T-helper 2 cell treated with Interferon-gamma antibody and Interleukin-4, amounts not matched to agents 5 μg/mL and 100 μg/mL, for 36 hours (primary cell): Measurements from ENCODE around the gene GRID2.
"Not testable (repeated sequence)": the region's sequence is repeated elsewhere in the genome, so short reads cannot be mapped to it uniquely, and the experiment has no call there.

ENCODE experiments used
- DNase-seq: peaks from one replicate; pipeline ENCODE4 v3.0.0; 2021; ENCODE audit warnings: low spot score
- H3K27ac Mint-ChIP-seq: one replicate; pipeline ENCODE4 v1.8.0; 2021; ENCODE audit warnings: mild to moderate bottlenecking, mixed read lengths
- H3K27me3 Mint-ChIP-seq: one replicate; pipeline ENCODE4 v1.8.0; 2021; ENCODE audit warnings: low read depth, mixed read lengths
- H3K36me3 Mint-ChIP-seq: one replicate; pipeline ENCODE4 v1.8.0; 2021; ENCODE audit warnings: low read depth, mixed read lengths
- H3K4me1 Mint-ChIP-seq: one replicate; pipeline ENCODE4 v1.8.0; 2021; ENCODE audit warnings: low read depth, mixed read lengths
- H3K4me3 Mint-ChIP-seq: one replicate; pipeline ENCODE4 v1.8.0; 2022; ENCODE audit warnings: mild to moderate bottlenecking, moderate library complexity, mixed read lengths
- H3K9me3 Mint-ChIP-seq: one replicate; pipeline ENCODE4 v1.8.0; 2021; ENCODE audit warnings: mixed read lengths

GRID2 gene

DNA sequence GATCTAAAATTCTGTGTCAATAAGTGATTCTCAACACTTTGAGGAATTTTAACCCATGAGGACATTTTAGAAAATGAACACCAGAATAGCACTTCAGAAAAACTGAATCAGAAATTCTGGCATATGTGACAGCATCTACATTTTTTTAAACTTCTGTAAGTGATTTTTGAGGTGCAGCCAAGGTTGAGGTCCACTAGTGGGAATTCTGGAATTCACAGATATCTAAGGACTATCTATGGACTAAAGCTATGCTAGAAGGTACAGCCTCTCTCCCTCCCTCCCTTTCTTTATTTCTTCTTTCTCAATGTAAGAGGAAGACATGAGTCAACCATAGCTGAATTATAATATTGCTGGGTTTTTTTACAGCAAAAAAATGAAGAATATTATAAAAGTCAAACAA lies 1016.6 kb downstream of the GRID2 start:
- no peaks in the 10 kb centered on the region for H3K4me1 Mint-ChIP-seq
- DNase-seq, result no peak
- no peaks in the 10 kb centered on the region for H3K27me3 Mint-ChIP-seq
- no peak overlapping the region for H3K27ac Mint-ChIP-seq
- no peaks in the 10 kb centered on the region for H3K36me3 Mint-ChIP-seq
- peaks cover 16% of the 10 kb centered on the region for H3K9me3 Mint-ChIP-seq
- no peak overlapping the region for H3K4me3 Mint-ChIP-seq

DNA sequence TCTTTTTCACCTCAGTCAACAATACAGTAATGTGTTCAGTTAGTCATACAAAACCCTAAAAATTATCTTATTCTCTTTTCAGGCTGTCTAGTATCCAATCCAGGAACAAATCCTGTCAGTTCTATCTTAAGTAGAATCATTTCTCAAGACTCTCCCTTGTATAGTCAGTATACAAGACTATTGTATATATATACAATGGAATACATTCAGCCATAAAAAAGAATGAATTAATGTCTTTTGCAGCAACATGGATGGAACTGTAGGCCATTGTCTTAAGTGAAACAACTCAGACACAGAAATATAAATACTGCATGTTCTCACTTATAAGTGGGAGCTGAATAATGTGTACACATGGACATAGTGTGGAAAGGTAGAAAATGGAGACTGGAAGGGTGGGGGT lies 1023.6 kb downstream of the GRID2 start:
- Mint-ChIP-seq H3K9me3 (peaks cover 19% of the 10 kb centered on the region), H3K27ac (no peak overlapping the region), H3K27me3 (no peaks in the 10 kb centered on the region), H3K4me1 (no peaks in the 10 kb centered on the region), H3K4me3 (no peak overlapping the region), H3K36me3 (no peaks in the 10 kb centered on the region)
- no peak for DNase-seq

DNA sequence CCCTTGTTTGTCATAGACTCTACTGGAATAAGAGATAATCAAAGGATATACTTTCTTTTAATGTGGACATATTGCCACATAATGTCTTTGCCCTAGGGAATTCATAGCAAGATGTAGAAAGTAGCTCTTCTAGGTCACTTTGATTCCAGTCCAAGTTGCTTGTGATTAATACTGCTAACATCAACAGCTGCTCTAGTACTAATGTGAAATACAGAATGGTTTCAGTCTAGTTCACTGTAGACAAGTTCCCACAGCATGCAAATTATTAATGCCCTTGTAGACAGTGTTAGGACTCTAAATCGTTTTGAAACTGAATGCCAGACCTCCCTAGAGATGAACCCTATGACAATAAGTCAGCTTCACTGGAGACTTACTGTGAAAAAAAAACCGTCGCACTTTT lies 1030.2 kb downstream of the GRID2 start:
- no peak overlapping the region for H3K4me3 Mint-ChIP-seq
- no peaks in the 10 kb centered on the region for H3K4me1 Mint-ChIP-seq
- no peaks in the 10 kb centered on the region for H3K9me3 Mint-ChIP-seq
- no peaks in the 10 kb centered on the region for H3K27me3 Mint-ChIP-seq
- DNase-seq, result no peak
- H3K36me3 Mint-ChIP-seq, result no peaks in the 10 kb centered on the region
- H3K27ac Mint-ChIP-seq, result no peak overlapping the region

- H3K36me3 Mint-ChIP-seq, result no peaks in the 10 kb centered on the region
Measured at GRCh38 chr4:93337196-93337595, 1033.4 kb downstream of the GRID2 start.

DNA sequence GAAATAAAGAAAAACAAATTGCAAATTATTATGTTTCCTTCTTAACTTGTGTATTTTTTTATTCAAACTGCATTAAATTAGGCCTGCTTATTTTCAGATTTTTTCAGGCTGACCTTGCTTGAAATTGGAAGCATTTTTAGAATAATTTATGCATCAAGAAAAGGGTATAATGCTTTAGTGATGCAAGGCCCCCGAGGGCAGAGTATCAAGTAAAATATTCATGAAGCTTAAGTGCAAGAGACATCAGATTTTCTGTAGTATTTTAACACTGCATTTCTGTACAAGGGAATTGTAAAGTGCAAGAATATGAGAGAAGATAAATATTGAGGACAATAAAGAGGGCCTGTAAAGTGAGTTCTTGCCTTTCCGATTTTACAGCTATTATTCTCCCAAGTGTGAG lies 1039.0 kb downstream of the GRID2 start:
- Mint-ChIP-seq H3K4me1 (no peaks in the 10 kb centered on the region), H3K27ac (no peak overlapping the region), H3K9me3 (peaks cover 3% of the 10 kb centered on the region), H3K36me3 (no peaks in the 10 kb centered on the region), H3K4me3 (no peak overlapping the region), H3K27me3 (no peaks in the 10 kb centered on the region)
- DNase-seq, result no peak

More at GRCh38 chr4:93337196-93337595, 1033.4 kb downstream of the GRID2 start:
- H3K27ac Mint-ChIP-seq, result no peak overlapping the region
- no peak for DNase-seq
- H3K27me3 Mint-ChIP-seq, result no peaks in the 10 kb centered on the region
- H3K9me3 Mint-ChIP-seq, result peaks cover 3% of the 10 kb centered on the region
- no peaks in the 10 kb centered on the region for H3K4me1 Mint-ChIP-seq
- no peak overlapping the region for H3K4me3 Mint-ChIP-seq

DNA sequence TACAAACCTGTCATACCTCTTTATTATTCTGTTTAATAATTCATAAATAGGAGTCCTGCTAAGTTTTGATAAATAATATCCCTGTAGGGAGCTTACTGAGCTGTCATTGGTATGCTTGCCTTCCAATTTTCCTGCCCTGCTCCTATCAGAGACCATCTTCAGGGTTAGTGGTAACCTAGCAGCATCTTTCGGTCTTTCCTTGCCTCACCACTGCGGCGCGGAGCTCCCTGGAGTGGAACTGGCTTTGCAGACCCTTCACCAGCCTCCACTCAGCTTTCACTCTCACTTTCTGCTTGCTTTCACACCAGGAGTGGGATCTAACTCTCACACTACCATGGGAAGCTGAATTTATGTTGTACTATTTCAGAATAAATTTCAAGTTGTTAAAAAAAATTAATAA lies 1043.1 kb downstream of the GRID2 start:
- H3K27me3 Mint-ChIP-seq, result no peaks in the 10 kb centered on the region
- no peak overlapping the region for H3K4me3 Mint-ChIP-seq
- no peaks in the 10 kb centered on the region for H3K4me1 Mint-ChIP-seq
- DNase-seq, result no peak
- no peaks in the 10 kb centered on the region for H3K36me3 Mint-ChIP-seq
- no peak overlapping the region for H3K27ac Mint-ChIP-seq
- H3K9me3 Mint-ChIP-seq, result peaks cover 2% of the 10 kb centered on the region

GRCh38 chr4:93348896-93349295 lies 1045.1 kb downstream of the GRID2 start:
- Mint-ChIP-seq H3K27me3 (no peaks in the 10 kb centered on the region), H3K4me1 (no peaks in the 10 kb centered on the region), H3K4me3 (no peak overlapping the region), H3K27ac (no peak overlapping the region), H3K9me3 (peaks cover 3% of the 10 kb centered on the region), H3K36me3 (no peaks in the 10 kb centered on the region)
- no peak for DNase-seq

GRCh38 chr4:93351846-93352245 lies 1048.1 kb downstream of the GRID2 start:
- H3K4me1 Mint-ChIP-seq, result no peaks in the 10 kb centered on the region
- no peaks in the 10 kb centered on the region for H3K27me3 Mint-ChIP-seq
- DNase-seq, result no peak
- H3K9me3 Mint-ChIP-seq, result peaks cover 3% of the 10 kb centered on the region
- H3K4me3 Mint-ChIP-seq, result no peak overlapping the region
- no peak overlapping the region for H3K27ac Mint-ChIP-seq
- H3K36me3 Mint-ChIP-seq, result no peaks in the 10 kb centered on the region

DNA sequence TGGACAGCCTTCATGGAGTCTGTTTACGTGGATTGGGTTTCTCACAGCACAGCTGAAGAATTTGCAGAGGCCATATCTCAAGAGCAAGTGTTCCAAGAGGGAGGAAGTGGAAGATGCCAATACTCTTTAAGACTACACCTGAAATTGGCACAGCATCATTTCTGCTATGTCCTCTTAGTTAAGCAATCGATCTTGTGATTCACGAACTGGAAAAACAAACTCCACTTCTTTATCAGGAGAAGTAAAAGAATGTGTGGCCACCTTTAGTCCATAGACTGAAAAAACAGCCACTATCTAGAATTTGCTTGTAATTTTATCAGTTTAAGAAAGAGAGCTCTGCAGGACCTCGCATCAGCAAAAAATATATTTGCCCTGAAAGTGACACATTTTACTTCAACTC lies 1051.6 kb downstream of the GRID2 start:
- no peaks in the 10 kb centered on the region for H3K36me3 Mint-ChIP-seq
- no peak for DNase-seq
- H3K4me1 Mint-ChIP-seq, result no peaks in the 10 kb centered on the region
- H3K9me3 Mint-ChIP-seq, result peaks cover 3% of the 10 kb centered on the region
- H3K27ac Mint-ChIP-seq, result no peak overlapping the region
- no peaks in the 10 kb centered on the region for H3K27me3 Mint-ChIP-seq
- no peak overlapping the region for H3K4me3 Mint-ChIP-seq

- H3K4me1 Mint-ChIP-seq, result no peaks in the 10 kb centered on the region
- no peaks in the 10 kb centered on the region for H3K36me3 Mint-ChIP-seq
- H3K4me3 Mint-ChIP-seq, result no peak overlapping the region
- no peak overlapping the region for H3K27ac Mint-ChIP-seq
- no peaks in the 10 kb centered on the region for H3K27me3 Mint-ChIP-seq
- DNase-seq, result no peak
- no peaks in the 10 kb centered on the region for H3K9me3 Mint-ChIP-seq
Measured at GRCh38 chr4:93359586-93359985, 1055.8 kb downstream of the GRID2 start.

GRCh38 chr4:93366169-93366755 lies 1062.5 kb downstream of the GRID2 start:
- not testable (repeated sequence) for H3K27me3 Mint-ChIP-seq, H3K4me3 Mint-ChIP-seq, H3K4me1 Mint-ChIP-seq, H3K27ac Mint-ChIP-seq, H3K9me3 Mint-ChIP-seq, H3K36me3 Mint-ChIP-seq, DNase-seq

GRCh38 chr4:93368968-93369367 lies 1065.2 kb downstream of the GRID2 start:
- Mint-ChIP-seq H3K27me3 (no peaks in the 10 kb centered on the region), H3K36me3 (no peaks in the 10 kb centered on the region), H3K27ac (no peak overlapping the region), H3K4me1 (no peaks in the 10 kb centered on the region), H3K9me3 (peaks cover 4% of the 10 kb centered on the region), H3K4me3 (no peak overlapping the region)
- no peak for DNase-seq

- Mint-ChIP-seq H3K9me3 (no peaks in the 10 kb centered on the region), H3K4me1 (no peaks in the 10 kb centered on the region), H3K27ac (no peak overlapping the region), H3K4me3 (no peak overlapping the region), H3K27me3 (no peaks in the 10 kb centered on the region), H3K36me3 (no peaks in the 10 kb centered on the region)
- no peak for DNase-seq
Measured at GRCh38 chr4:93370256-93370655, 1066.5 kb downstream of the GRID2 start.

DNA sequence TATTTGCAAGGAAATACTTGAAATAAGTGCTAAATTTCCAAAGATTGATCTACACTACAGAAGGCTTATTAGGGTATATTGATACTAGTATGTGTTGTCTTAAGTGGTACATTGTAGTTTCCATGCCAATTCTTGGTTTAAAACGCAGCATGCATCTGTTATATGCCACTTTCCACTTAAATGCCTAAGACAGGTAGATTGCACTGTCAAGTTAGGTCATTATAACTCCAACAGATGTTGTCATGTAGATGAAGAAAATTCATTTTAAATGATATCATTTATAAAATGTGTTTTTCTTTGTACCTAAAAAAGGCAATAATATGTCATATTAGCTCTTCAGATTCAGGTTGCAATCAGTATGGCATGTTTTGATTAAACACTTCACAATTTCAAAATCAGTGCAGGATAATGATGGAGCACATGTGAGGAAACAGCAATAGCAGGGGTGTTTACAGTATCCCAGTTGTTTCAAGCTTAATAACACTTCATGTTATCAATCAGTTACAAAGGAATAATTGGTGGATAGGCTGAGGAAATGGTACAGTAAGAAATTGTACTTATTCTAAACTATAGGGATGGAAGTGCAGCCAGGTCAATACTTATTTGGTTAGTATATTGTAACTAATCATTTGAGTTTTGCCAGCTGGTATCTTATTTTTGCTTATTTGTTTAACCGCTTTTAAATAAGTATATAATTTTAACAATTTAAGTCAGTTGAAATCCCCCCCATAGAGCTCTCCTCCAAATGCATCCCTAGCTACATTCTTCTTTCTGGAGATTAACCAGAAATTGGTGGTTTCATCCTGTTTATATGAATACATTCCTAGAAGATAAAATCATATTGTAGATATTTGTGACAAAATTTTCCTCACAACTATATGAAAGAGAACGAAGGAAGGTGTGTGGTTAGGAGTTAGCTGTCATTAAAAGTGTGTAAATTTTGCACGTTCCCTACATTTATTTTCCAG lies 1070.4 kb downstream of the GRID2 start:
- Mint-ChIP-seq H3K27ac (no peak overlapping the region), H3K9me3 (no peaks in the 10 kb centered on the region), H3K36me3 (no peaks in the 10 kb centered on the region)

More for the DNA sequence above, 1070.4 kb downstream of the GRID2 start:
- Mint-ChIP-seq H3K4me1 (no peaks in the 10 kb centered on the region), H3K4me3 (no peak overlapping the region), H3K27me3 (no peaks in the 10 kb centered on the region)
- DNase-seq, result no peak
